ENCODE data around the gene SLC22A13.

Gene SLC22A13

GRCh38 chr3:38311941-38312340, 46.3 kb downstream of the SLC22A13 start:
- TF ChIP-seq BACH2 (CRISPR knock-in tag; IDR thresholded peaks at IDR 0.05; ENCODE audit: borderline replicate concordance) = no peak
- TF ChIP-seq CSDC2 (CRISPR knock-in tag; IDR thresholded peaks at IDR 0.05) = no peak
- TF ChIP-seq PATZ1 (CRISPR knock-in tag; IDR thresholded peaks at IDR 0.05; ENCODE audit: borderline replicate concordance) = no peak
- TF ChIP-seq ZFP30 (CRISPR knock-in tag; IDR thresholded peaks at IDR 0.05) = no peak
- no peak for TF ChIP-seq ARNTL (CRISPR knock-in tag; IDR thresholded peaks at IDR 0.05; ENCODE audit: borderline replicate concordance, low read depth)
- TF ChIP-seq TOX (CRISPR knock-in tag; IDR thresholded peaks at IDR 0.05; ENCODE audit: borderline replicate concordance) = no peak
- no peak for TF ChIP-seq ZNF8 (CRISPR knock-in tag; IDR thresholded peaks at IDR 0.05)
- no peak for TF ChIP-seq CREB5 (CRISPR knock-in tag; IDR thresholded peaks at IDR 0.05; ENCODE audit: low read depth)
- TF ChIP-seq PPARA (CRISPR knock-in tag; IDR thresholded peaks at IDR 0.05; ENCODE audit: borderline replicate concordance) = no peak
- no peak for TF ChIP-seq SNAI2 (CRISPR knock-in tag; IDR thresholded peaks at IDR 0.05)
- no peak for TF ChIP-seq POU6F1 (CRISPR knock-in tag; IDR thresholded peaks at IDR 0.05; ENCODE audit: borderline replicate concordance, low read depth)
- no peak for TF ChIP-seq ISL1 (CRISPR knock-in tag; IDR thresholded peaks at IDR 0.05)
- no peak for TF ChIP-seq RARB (CRISPR knock-in tag; IDR thresholded peaks at IDR 0.05)
- no peak for TF ChIP-seq ZNF565 (CRISPR knock-in tag; conservative IDR thresholded peaks at IDR 0.05; ENCODE audit: low read depth)
- no peak for TF ChIP-seq CSRNP3 (CRISPR knock-in tag; IDR thresholded peaks at IDR 0.05)
- no peak for TF ChIP-seq ZNF70 (CRISPR knock-in tag; IDR thresholded peaks at IDR 0.05)
- ATAC-seq = no peak

GRCh38 chr3:38312356-38312755, 46.7 kb downstream of the SLC22A13 start:
- no peak for ATAC-seq
- TF ChIP-seq ZNF565 (CRISPR knock-in tag; conservative IDR thresholded peaks at IDR 0.05; ENCODE audit: low read depth) = no peak
- TF ChIP-seq OSR1 (CRISPR knock-in tag; IDR thresholded peaks at IDR 0.05) = no peak
- TF ChIP-seq ESRRG (CRISPR knock-in tag; IDR thresholded peaks at IDR 0.05) = no peak
- TF ChIP-seq CREB5 (CRISPR knock-in tag; IDR thresholded peaks at IDR 0.05; ENCODE audit: low read depth) = no peak
- TF ChIP-seq ZFP3 (CRISPR knock-in tag; IDR thresholded peaks at IDR 0.05) = no peak
- no peak for TF ChIP-seq GLIS3 (CRISPR knock-in tag; IDR thresholded peaks at IDR 0.05)
- TF ChIP-seq CSRNP3 (CRISPR knock-in tag; IDR thresholded peaks at IDR 0.05) = no peak

GRCh38 chr3:38313263-38313662, 47.7 kb downstream of the SLC22A13 start:
- ATAC-seq = no peak
- TF ChIP-seq TSHZ2 (CRISPR knock-in tag; IDR thresholded peaks at IDR 0.05) (no peak), GLIS3 (CRISPR knock-in tag; IDR thresholded peaks at IDR 0.05) (no peak), ESRRG (CRISPR knock-in tag; IDR thresholded peaks at IDR 0.05) (no peak), PPARA (CRISPR knock-in tag; IDR thresholded peaks at IDR 0.05; ENCODE audit: borderline replicate concordance) (no peak), CSDC2 (CRISPR knock-in tag; IDR thresholded peaks at IDR 0.05) (no peak), PATZ1 (CRISPR knock-in tag; IDR thresholded peaks at IDR 0.05; ENCODE audit: borderline replicate concordance) (no peak), ZNF565 (CRISPR knock-in tag; conservative IDR thresholded peaks at IDR 0.05; ENCODE audit: low read depth) (no peak), CSRNP3 (CRISPR knock-in tag; IDR thresholded peaks at IDR 0.05) (no peak), ZC3H10 (CRISPR knock-in tag; IDR thresholded peaks at IDR 0.05) (no peak), BACH2 (CRISPR knock-in tag; IDR thresholded peaks at IDR 0.05; ENCODE audit: borderline replicate concordance) (no peak), TOX (CRISPR knock-in tag; IDR thresholded peaks at IDR 0.05; ENCODE audit: borderline replicate concordance) (no peak)
